ENCODE results near the gene RNASE8.

The RNASE8 gene

GRCh38 chr14:21074398-21075272, 17.0 kb downstream of the RNASE8 start:
- no peak for DNase-seq

GRCh38 chr14:21075719-21076437, 18.3 kb downstream of the RNASE8 start:
- no peak for DNase-seq

- no peak for DNase-seq
These were observed 20.1 kb downstream of the RNASE8 start for GRCh38 chr14:21077672-21078071.

- DNase-seq: no peak
These were observed 20.7 kb downstream of the RNASE8 start for GRCh38 chr14:21078287-21078686.

GRCh38 chr14:21078726-21079125, 21.1 kb downstream of the RNASE8 start:
- DNase-seq: no peak

DNA sequence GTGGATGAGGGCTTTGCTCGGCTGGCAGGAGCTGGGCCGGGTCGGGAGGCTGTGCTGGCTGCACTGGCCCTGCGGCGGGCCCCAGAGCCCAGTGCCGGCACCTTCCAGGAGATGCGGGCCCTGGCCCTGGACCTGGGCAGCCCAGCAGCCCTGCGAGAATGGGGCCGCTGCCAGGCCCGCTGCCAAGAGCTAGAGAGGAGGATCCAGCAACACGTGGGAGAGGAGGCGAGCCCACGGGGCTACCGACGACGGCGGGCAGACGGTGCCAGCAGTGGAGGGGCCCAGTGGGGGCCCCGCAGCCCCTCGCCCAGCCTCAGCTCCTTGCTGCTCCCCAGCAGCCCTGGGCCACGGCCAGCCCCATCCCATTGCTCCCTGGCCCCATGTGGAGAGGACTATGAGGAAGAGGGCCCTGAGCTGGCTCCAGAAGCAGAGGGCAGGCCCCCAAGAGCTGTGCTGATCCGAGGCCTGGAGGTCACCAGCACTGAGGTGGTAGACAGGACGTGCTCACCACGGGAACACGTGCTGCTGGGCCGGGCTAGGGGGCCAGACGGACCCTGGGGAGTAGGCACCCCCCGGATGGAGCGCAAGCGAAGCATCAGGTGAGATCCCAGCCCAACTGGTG, 24.0 kb downstream of the RNASE8 start:
- no peak for DNase-seq

DNA sequence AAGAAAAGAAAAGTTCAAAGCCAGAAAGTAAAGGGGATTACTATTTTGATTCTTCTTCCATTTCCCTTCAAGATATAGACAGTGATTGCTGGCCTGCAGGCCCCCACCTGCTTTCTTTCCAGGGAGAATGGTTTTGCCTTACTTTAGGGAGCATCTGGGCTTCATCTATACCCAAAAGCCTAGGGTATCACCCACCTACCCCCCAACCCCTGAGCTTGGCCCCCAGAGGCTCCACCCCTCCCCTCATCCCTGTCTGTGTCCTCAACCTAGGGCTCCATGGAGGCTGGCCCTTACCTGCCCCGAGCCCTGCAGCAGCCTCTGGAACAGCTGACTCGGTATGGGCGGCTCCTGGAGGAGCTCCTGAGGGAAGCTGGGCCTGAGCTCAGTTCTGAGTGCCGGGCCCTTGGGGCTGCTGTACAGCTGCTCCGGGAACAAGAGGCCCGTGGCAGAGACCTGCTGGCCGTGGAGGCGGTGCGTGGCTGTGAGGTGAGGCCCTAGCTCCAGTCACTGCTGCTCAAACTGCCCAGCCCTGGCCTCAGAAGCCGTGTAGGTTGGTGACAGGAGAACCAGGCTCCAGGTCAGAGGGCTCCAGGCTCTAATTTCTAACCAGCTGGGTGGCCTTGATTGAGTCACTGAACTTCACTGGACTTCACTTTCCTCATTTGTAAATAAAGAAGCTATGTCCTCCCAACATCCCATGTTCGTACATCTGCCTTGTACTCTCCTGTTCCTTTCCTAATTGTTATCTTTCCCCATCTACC, 26.1 kb downstream of the RNASE8 start:
- DNase-seq: no peak

DNA sequence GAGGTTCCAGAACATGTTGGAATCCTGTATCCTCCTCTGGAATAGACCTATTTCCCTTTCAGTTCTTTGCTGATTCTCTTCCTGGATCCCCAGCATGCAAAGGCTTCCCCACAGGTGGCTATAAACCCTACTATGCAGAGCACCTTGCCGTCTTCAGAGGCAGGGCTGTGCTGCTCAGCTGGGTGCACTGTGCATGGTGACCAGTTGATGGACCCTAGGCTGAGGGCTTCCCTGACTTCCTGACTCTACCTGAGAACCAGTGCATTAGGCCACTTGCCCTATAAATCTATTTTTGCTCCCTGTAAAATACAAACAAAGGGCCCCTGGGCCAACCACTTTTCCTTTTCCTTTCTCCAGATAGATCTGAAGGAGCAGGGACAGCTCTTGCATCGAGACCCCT, 26.8 kb downstream of the RNASE8 start:
- no peak for DNase-seq

DNA sequence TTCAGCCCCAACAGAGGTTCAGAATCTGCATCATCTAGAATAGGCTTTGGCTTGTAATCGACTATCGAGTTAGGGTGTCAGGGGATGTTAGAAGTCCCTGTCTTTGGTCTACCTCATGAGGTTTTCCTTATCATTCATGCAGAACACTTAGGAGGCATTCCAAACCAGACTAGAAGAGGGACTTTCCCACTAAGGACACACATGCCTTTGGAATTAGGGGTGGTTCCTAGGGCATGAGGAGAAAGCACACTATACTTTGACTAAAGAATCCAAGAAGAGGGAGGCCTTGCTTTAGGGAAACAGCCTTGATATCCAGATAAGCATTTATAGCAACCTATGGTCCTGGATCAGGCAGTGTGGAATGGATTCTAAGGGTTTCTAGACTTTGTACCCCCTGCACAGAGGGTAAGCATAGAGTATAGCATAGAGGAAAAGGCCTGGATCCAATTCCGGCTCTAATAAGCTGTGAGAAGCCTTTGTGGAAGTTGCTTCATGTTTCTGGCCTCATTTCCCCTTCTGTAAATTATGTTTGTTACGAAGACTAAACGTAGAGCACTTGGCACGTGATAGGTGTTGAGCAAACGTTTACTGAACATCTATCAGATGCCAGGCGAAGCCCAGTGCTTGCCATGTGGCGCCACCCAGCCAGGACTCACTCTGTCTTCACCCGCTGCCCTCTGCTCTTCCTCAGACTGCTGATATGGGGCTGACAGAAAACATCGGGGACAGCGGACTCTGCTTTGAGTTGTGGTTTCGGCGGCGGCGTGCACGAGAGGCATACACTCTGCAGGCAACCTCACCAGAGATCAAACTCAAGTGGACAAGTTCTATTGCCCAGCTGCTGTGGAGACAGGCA, 27.6 kb downstream of the RNASE8 start:
- DNase-seq: no peak

DNA sequence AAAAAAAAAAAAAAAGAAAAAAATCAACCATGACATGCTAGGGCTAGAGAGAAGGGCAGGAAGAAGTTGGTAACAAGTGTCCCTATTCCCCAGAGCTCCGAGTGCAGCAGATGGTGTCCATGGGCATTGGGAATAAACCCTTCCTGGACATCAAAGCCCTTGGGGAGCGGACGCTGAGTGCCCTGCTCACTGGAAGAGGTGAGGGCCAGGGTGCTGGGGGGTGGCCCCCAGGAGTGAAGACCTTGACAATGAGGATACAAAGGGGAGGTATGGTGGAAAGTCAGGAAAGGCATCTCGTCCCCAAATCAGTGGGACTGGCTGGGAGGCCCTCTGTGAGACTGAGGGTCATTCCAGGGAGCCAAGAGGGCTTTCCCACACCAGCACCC, 29.3 kb downstream of the RNASE8 start:
- no peak for DNase-seq

- peak in 1 of 2 experiments; percentile 53 for DNase-seq
These were observed 29.9 kb downstream of the RNASE8 start for GRCh38 chr14:21087294-21088091.

GRCh38 chr14:21088687-21089086, 31.1 kb downstream of the RNASE8 start:
- no peak for DNase-seq

DNA sequence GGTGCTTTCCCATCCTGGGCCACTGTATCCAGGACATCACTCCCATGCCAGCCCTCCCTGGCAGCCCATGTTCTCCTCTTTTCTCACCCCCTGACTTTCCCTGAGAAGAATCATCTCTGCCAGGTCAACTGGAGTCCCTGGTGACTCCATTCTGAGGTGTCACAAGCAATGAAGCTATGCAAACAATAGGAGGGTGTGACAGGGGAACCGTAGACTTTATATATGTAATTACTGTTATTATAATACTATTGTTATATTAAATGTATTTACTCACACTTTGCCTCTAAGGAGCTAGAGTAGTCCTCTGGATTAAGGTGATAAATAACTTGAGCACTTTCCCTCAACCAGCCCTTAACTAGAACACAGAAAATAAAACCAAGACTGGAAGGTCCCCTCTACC, 31.6 kb downstream of the RNASE8 start:
- no peak for DNase-seq

- no peak for DNase-seq
These were observed 32.2 kb downstream of the RNASE8 start for GRCh38 chr14:21089877-21090193.

DNA sequence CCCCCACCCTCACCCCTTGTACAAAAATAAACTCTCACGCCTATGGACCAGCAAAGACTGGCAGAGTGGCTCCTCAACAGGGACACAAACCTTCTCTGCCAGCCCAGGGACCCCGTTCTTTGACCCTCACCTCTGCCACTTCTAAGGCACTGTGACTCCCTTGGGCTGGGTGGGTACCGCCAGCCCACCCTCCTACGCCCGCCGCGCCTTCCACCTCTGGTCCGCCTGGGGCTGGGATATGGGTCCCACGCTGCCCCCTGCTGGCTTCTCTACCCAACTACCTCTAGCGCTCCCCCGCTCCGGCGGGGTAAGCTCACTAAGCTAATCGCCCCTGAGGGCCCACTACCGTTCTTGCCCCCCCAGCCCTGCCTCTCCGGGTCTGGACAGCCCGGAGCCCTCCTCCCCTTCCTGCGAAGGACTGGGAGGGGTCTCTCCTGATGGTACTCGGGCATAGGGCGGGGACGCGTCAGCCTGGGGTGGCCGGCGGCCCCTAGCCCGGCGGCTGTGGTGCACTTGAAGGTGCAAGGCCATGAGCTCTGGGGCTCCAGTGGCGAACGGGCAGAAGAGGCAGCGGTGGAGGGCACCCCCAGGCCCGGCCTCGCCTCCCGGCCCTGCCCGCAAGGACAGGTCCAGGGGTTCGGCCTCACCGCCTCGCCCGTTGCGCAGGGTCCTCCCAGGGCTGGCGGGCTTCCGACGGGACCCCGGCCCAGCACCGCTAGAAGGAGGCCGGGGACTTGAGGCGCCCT, 32.7 kb downstream of the RNASE8 start:
- no peak for DNase-seq

- no peak for DNase-seq
These were observed 33.5 kb downstream of the RNASE8 start for GRCh38 chr14:21090940-21091663.

DNA sequence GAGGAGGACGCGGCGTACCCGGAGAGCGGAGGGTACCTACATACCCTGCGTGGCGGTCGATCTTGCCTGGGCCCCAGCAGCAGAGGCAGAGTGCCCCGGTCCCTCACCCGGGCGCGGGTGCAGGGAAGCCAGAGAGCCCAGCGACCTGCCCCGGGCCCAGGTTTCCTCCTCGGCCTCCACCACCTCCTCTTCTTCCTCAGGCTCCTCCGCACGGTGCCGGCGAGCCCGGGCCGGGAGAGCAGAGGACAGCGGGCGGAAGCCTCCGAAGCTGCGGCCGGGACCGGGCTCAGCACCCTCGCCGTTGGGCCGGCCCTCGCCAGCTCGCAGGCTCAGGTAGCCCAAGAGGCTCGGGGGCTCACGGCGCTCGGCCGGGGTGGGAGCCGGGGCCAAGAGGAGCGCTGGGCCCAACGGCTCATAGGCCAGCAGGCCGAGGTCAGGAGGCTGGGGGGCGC, 34.2 kb downstream of the RNASE8 start:
- DNase-seq: no peak

DNA sequence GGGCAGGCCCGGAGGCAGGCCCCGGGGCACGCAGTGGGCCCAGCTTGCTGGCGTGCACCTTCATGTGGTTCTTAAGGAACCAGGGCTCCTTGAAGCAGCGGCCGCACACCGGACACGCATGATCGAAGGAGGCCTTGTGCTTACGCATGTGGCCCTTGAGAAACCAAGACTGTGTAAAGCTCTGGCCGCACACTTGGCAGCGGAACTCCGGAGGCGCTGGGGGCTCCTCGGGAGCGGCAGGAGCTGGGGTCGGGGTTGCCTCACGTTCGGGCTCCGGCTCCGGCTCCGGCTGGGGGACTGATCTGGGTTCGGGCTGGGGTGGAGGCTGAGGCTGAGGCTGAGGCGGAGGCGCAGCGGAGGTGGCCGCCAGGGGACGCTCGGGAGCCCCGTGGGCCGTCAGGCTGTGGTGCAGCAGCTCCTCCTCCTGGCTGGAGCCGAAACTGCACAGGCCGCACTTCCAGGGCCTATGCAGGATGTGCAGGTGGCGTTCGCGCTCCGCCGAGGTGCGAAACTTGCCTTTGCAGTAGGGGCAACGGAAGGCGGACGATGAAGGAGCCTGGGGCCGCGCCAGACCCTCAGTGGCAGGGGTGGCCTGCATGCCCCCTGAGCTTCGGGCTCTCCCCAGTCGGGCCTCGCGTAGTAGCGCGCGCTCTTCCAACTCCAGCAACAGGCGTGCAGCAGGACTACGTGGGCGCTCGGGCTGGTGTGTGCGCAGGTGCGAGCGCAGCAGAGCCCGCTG, 34.8 kb downstream of the RNASE8 start:
- peak; percentile 82 to 95 for DNase-seq

GRCh38 chr14:21093018-21093417, 35.4 kb downstream of the RNASE8 start:
- DNase-seq: no peak
